Breast epithelium (tissue), 4 donors: Measurements from ENCODE around the gene METTL16. TPM values are rescaled to one million over a fixed set of nuclear protein-coding genes. Genes with fewer than 3 reads are reported as not detected.
A peak's percentile ranks its signal among the peaks of the same experiment; 100 is the strongest.

Experiments used
- DNase-seq, 2 donors: peaks; one replicate each; pipeline ENCODE4 v3.0.0-alpha.2; 2019; ENCODE audit warnings: low spot score in 2 of 2
- H3K27ac ChIP-seq, 2 donors: fragments of 200-600 bp; sonication (generic) in 1 of 2; one replicate each; pipeline ENCODE4 v1.5.1; 2016 to 2019; ENCODE audit warnings: mild to moderate bottlenecking in 1 of 2
- H3K27me3 ChIP-seq, 2 donors: fragments of 200-600 bp; sonication (generic) in 1 of 2; one replicate each; pipeline versions ENCODE4 v1.5.1 to v1.6.0; 2017 to 2019; ENCODE audit warnings: control low read depth in 1 of 2, mild to moderate bottlenecking in 1 of 2
- H3K36me3 ChIP-seq: fragments of 200-600 bp; one replicate; pipeline ENCODE4 v1.5.1; 2019
- H3K4me1 ChIP-seq, 2 donors: fragments of 200-600 bp; sonication (generic); one replicate each; pipeline ENCODE4 v1.5.1; 2016 to 2019; ENCODE audit warnings: control low read depth in 1 of 2
- H3K4me3 ChIP-seq, 3 donors: fragments of 200-600 bp; sonication (generic); 1 replicate in 2 of 3; 2 replicates in 1 of 3; pipeline ENCODE4 v1.5.1; 2016 to 2019; ENCODE audit warnings: mild to moderate bottlenecking in 3 of 3, moderate library complexity in 2 of 3
- H3K9me3 ChIP-seq, 2 donors: fragments of 200-600 bp; sonication (generic) in 1 of 2; one replicate each; pipeline ENCODE4 v1.5.1; 2016 to 2019; ENCODE audit warnings: control low read depth in 1 of 2
- CTCF ChIP-seq, 3 donors: fragments of 450-650 bp; IDR thresholded peaks; one replicate each; pipeline ENCODE4 v1.5.1; 2016 to 2017; ENCODE audit warnings: antibody characterized with exemption in 3 of 3, mild to moderate bottlenecking in 3 of 3, moderate library complexity in 3 of 3
- POLR2A ChIP-seq: fragments of 450-650 bp; IDR thresholded peaks from one replicate; pipeline ENCODE4 v1.6.1; 2016; ENCODE audit warnings: antibody characterized with exemption, mild to moderate bottlenecking, moderate library complexity
- POLR2AphosphoS5 ChIP-seq, 3 donors: sonication (generic); formaldehyde crosslinking; IDR thresholded peaks; one replicate each; pipeline ENCODE4 v1.6.1; 2017; ENCODE audit warnings: antibody characterized with exemption in 3 of 3
- intact Hi-C: fragments of 100-400 bp; cut with DNase I; formaldehyde crosslinking; loops from one replicate; pipeline ENCODE4 v1.15.1; 2023; ENCODE audit warnings: low total_unique reads
- total RNA-seq, 3 donors: library from RNA; depleted of rRNA; stranded (reverse); fragments of >200 nt; gene quantifications; one replicate each; pipeline ENCODE4 v1.1.0, GENCODE V29; 2016

METTL16 gene
- total RNA-seq, 3 donors from 2014 or later: 25.6 to 46.4 (median 26.9) TPM

GRCh38 chr17:2386400-2387085 lies 125.1 kb downstream of the METTL16 start:
- Histone ChIP-seq H3K36me3 (peaks cover 7% of the 10 kb centered on the region), H3K9me3 (no peaks in the 10 kb centered on the region), H3K27me3 (no peaks in the 10 kb centered on the region), H3K27ac (peak overlapping the region in 1 of 2 donors; percentile 17), H3K4me3 (no peak overlapping the region), H3K4me1 (peaks cover 0 to 19% of the 10 kb centered on the region in 2 donors)
- DNase-seq: no peak
- TF ChIP-seq POLR2AphosphoS5 (IDR thresholded peaks at IDR 0.05) (no peak), POLR2A (no peak), CTCF (IDR thresholded peaks at IDR 0.05) (no peak)
- intact Hi-C loops: no loop called here

- intact Hi-C loops: no loop called here
These were observed 126.2 kb downstream of the METTL16 start for GRCh38 chr17:2385240-2386210.

GRCh38 chr17:2384439-2385127 lies 127.1 kb downstream of the METTL16 start:
- intact Hi-C loops: loop anchor here (5.0 kb wide), 1 partner anchor 33 kb away; no protein-coding TSS in a partner anchor
- Histone ChIP-seq H3K27ac (peak overlapping the region in 1 of 2 donors; percentile 15), H3K4me1 (peaks cover 0 to 4% of the 10 kb centered on the region in 2 donors), H3K9me3 (no peaks in the 10 kb centered on the region), H3K36me3 (peaks cover 7% of the 10 kb centered on the region), H3K27me3 (no peaks in the 10 kb centered on the region), H3K4me3 (no peak overlapping the region)
- DNase-seq: no peak
- TF ChIP-seq POLR2AphosphoS5 (IDR thresholded peaks at IDR 0.05) (no peak), POLR2A (no peak), CTCF (IDR thresholded peaks at IDR 0.05) (no peak)

More at GRCh38 chr17:2385240-2386210, 126.2 kb downstream of the METTL16 start:
- H3K4me3 ChIP-seq: no peak overlapping the region
- peak overlapping the region in 1 of 2 donors; percentile 17 for H3K27ac ChIP-seq
- DNase-seq: no peak
- TF ChIP-seq CTCF (IDR thresholded peaks at IDR 0.05) (no peak), POLR2A (no peak), POLR2AphosphoS5 (IDR thresholded peaks at IDR 0.05) (no peak)
- no peaks in the 10 kb centered on the region for H3K27me3 ChIP-seq
- H3K36me3 ChIP-seq: peaks cover 7% of the 10 kb centered on the region
- no peaks in the 10 kb centered on the region for H3K9me3 ChIP-seq
- H3K4me1 ChIP-seq: peaks cover 0 to 9% of the 10 kb centered on the region in 2 donors

GRCh38 chr17:2383628-2384167 lies 128.0 kb downstream of the METTL16 start:
- intact Hi-C loops: loop anchor here (5.0 kb wide), 1 partner anchor 34 kb away; no protein-coding TSS in a partner anchor
- no peaks in the 10 kb centered on the region for H3K9me3 ChIP-seq

More at GRCh38 chr17:2383628-2384167, 128.0 kb downstream of the METTL16 start:
- Histone ChIP-seq H3K4me1 (peaks cover 0 to 4% of the 10 kb centered on the region in 2 donors), H3K4me3 (no peak overlapping the region), H3K36me3 (peaks cover 7% of the 10 kb centered on the region), H3K27me3 (no peaks in the 10 kb centered on the region), H3K27ac (peak overlapping the region; percentile 33 to 62)
- DNase-seq: no peak
- no peak for TF ChIP-seq POLR2AphosphoS5 (IDR thresholded peaks at IDR 0.05)
- TF ChIP-seq CTCF (IDR thresholded peaks at IDR 0.05): no peak
- TF ChIP-seq POLR2A: no peak
